Measurements from ENCODE around the gene SIGLEC9. TPM values are rescaled to one million over a fixed set of nuclear protein-coding genes. Genes with fewer than 3 reads are reported as not detected.

SIGLEC9 gene
- total RNA-seq, 1 experiment from 2014 or later: not detected

GRCh38 chr19:51129716-51130115 is 5.0 kb downstream of the SIGLEC9 start:
- Histone ChIP-seq H3K4me2 (ENCODE audit: low read length) (no peak overlapping the region), H3K9ac (ENCODE audit: low read length) (no peak overlapping the region), H3K9me2 (replicated peaks; ENCODE audit: low read length) (no peaks in the 10 kb centered on the region), H3K27ac (ENCODE audit: low read length) (no peak overlapping the region), H3F3A (ENCODE audit: low read length, unreplicated experiment) (no peaks in the 10 kb centered on the region), H3K36me3 (ENCODE audit: low read depth, low read length) (no peaks in the 10 kb centered on the region), H4K20me1 (ENCODE audit: low read length) (no peaks in the 10 kb centered on the region), H2AFZ (ENCODE audit: low read length) (no peak overlapping the region), H3K4me1 (ENCODE audit: insufficient read depth, low read length) (peaks cover 25% of the 10 kb centered on the region), H3K4me3 (ENCODE audit: low read length) (no peak overlapping the region), H3K79me2 (ENCODE audit: low read length) (no peaks in the 10 kb centered on the region), H3K27me3 (ENCODE audit: low read length) (peaks cover 6% of the 10 kb centered on the region), H3K9me3 (ENCODE audit: low read length) (no peaks in the 10 kb centered on the region)
- ChIA-PET POLR2A (ENCODE audit: unreplicated experiment) (no interaction called here), CTCF (no interaction called here)
- TF ChIP-seq EZH2 (IDR thresholded peaks at IDR 0.05; ENCODE audit: low read length, unreplicated experiment) (no peak), EZH2phosphoT487 (IDR thresholded peaks at IDR 0.05; ENCODE audit: borderline replicate concordance, low read length) (no peak), CTCF (conservative IDR thresholded peaks at IDR 0.05; ENCODE audit: low read depth, low read length) (no peak)
- ATAC-seq (no peak), DNase-seq (no peak)
- intact Hi-C loops (cut with micrococcal nuclease): no loop called here
- BruUV-seq (replicated peaks): no TSS peak

GRCh38 chr19:51131780-51132680 is 7.3 kb downstream of the SIGLEC9 start:
- intact Hi-C loops (cut with micrococcal nuclease): no loop called here
- DNase-seq (no peak), ATAC-seq (no peak)
- ChIA-PET CTCF (no interaction called here), POLR2A (ENCODE audit: unreplicated experiment) (no interaction called here)
- H3K27me3 ChIP-seq (ENCODE audit: low read length): peaks cover 29% of the 10 kb centered on the region
- no TSS peak for BruUV-seq (replicated peaks)
- no peak overlapping the region for H3K4me2 ChIP-seq (ENCODE audit: low read length)
- H3K9me2 ChIP-seq (replicated peaks; ENCODE audit: low read length): no peaks in the 10 kb centered on the region
- TF ChIP-seq CTCF (conservative IDR thresholded peaks at IDR 0.05; ENCODE audit: low read depth, low read length): no peak; the same call in 1 of the 2 replicates
- TF ChIP-seq EZH2phosphoT487 (IDR thresholded peaks at IDR 0.05; ENCODE audit: borderline replicate concordance, low read length): no peak
- no peak for TF ChIP-seq EZH2 (IDR thresholded peaks at IDR 0.05; ENCODE audit: low read length, unreplicated experiment)
- H3K4me3 ChIP-seq (ENCODE audit: low read length): no peak overlapping the region
- H3F3A ChIP-seq (ENCODE audit: low read length, unreplicated experiment): no peaks in the 10 kb centered on the region
- H3K4me1 ChIP-seq (ENCODE audit: insufficient read depth, low read length): peaks cover 25% of the 10 kb centered on the region
- H3K36me3 ChIP-seq (ENCODE audit: low read depth, low read length): no peaks in the 10 kb centered on the region
- no peak overlapping the region for H2AFZ ChIP-seq (ENCODE audit: low read length)
- no peaks in the 10 kb centered on the region for H4K20me1 ChIP-seq (ENCODE audit: low read length)
- H3K27ac ChIP-seq (ENCODE audit: low read length): no peak overlapping the region
- H3K9me3 ChIP-seq (ENCODE audit: low read length): no peaks in the 10 kb centered on the region
- H3K79me2 ChIP-seq (ENCODE audit: low read length): no peaks in the 10 kb centered on the region
- no peak overlapping the region for H3K9ac ChIP-seq (ENCODE audit: low read length)

- Histone ChIP-seq H3K4me3 (ENCODE audit: low read length) (no peak overlapping the region), H3K27ac (ENCODE audit: low read length) (no peak overlapping the region), H3K9me2 (replicated peaks; ENCODE audit: low read length) (no peaks in the 10 kb centered on the region), H3F3A (ENCODE audit: low read length, unreplicated experiment) (no peaks in the 10 kb centered on the region), H2AFZ (ENCODE audit: low read length) (no peak overlapping the region), H3K4me1 (ENCODE audit: insufficient read depth, low read length) (no peaks in the 10 kb centered on the region), H3K4me2 (ENCODE audit: low read length) (no peak overlapping the region), H3K9me3 (ENCODE audit: low read length) (no peaks in the 10 kb centered on the region), H3K79me2 (ENCODE audit: low read length) (no peaks in the 10 kb centered on the region), H3K36me3 (ENCODE audit: low read depth, low read length) (no peaks in the 10 kb centered on the region), H3K27me3 (ENCODE audit: low read length) (peaks cover 59% of the 10 kb centered on the region), H3K9ac (ENCODE audit: low read length) (no peak overlapping the region), H4K20me1 (ENCODE audit: low read length) (no peaks in the 10 kb centered on the region)
- no peak for TF ChIP-seq EZH2 (IDR thresholded peaks at IDR 0.05; ENCODE audit: low read length, unreplicated experiment)
- no peak for TF ChIP-seq EZH2phosphoT487 (IDR thresholded peaks at IDR 0.05; ENCODE audit: borderline replicate concordance, low read length)
- no peak for TF ChIP-seq CTCF (conservative IDR thresholded peaks at IDR 0.05; ENCODE audit: low read depth, low read length)
- intact Hi-C loops (cut with micrococcal nuclease): no loop called here
- BruUV-seq (replicated peaks): no TSS peak
- ATAC-seq (no peak), DNase-seq (no peak)
- ChIA-PET POLR2A (ENCODE audit: unreplicated experiment) (no interaction called here), CTCF (no interaction called here)
Observed at GRCh38 chr19:51135004-51135403, 10.3 kb downstream of the SIGLEC9 start.

Measured in PC-3 (cell line).